ENCODE results near the gene MLXIP.
"Not testable (repeated sequence)": the region's sequence is repeated elsewhere in the genome, so short reads cannot be mapped to it uniquely, and the experiment has no call there.

Gene MLXIP

DNA sequence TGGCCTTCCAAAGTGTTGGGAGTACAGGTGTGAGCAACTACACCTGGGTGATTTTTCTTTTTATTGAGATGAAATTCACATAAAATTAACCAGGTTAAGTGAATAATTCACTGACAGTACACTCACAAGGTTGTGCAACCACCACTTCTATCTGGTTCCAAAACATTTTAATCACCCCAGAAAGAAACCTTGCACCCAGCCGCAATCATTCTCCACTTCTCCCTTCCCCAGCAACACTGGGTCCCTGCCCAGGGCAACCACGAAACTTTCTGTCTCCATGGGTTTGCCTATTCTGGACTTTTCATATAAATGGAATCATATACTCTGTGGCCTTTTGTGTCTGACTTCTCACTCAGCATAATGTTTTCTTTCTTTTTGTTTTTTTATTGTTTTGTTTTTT, 26.3 kb upstream of the MLXIP start:
- DNase-seq (ENCODE audit: low spot score), result no peak

DNA sequence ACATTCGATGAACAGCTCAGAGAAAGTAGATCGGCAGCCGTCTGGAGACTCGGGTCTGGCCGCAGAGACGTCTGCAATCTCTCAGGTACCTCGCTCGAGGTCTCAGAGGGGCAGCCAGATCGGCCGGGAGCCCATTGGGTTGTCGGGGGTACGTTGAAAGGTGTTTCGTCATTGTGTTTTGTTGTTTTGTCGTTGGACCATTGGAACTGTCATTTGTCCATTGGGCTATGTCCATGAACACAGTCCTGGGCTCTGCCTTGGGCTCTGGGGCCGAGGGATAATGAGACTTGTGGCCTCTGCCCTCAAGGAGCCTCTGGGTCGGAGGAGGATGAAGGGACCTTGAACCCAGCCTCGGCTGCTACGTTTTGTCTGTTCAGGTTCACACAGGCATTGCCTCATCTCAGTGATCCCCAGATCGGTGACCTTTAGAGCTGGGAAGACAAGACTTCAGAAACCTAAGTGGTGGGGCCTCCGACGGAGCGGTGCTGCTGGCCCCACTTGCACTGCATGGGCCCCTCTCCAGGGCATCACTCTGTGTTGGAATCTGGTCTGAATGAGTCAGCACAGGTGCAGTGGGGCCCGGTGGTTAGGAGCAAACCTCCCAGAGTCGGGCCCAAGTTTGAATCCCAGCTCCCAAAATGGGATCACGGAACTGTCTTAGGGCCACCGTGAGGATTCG, 23.6 kb upstream of the MLXIP start:
- no peak for DNase-seq (ENCODE audit: low spot score)

DNA sequence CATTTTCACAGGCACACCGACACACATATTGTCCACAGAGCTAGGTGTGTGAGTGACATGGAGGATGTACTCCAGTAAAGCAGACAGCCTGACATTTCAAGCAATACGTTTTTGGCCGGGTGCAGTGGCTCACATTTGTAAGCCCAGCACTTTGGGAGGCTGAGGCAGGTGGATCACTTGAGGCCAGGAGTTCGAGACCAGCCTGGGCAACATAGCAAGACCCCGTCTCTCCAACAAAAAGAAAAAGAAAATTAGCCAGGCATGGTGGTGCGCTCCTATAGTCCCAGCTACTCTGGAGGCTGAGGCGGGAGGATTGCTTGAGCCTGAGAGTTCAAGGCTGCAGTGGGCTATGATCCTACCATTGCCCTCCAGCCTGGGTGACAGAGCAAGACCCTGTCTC, 22.1 kb upstream of the MLXIP start:
- DNase-seq (ENCODE audit: low spot score), result not testable (repeated sequence)

DNA sequence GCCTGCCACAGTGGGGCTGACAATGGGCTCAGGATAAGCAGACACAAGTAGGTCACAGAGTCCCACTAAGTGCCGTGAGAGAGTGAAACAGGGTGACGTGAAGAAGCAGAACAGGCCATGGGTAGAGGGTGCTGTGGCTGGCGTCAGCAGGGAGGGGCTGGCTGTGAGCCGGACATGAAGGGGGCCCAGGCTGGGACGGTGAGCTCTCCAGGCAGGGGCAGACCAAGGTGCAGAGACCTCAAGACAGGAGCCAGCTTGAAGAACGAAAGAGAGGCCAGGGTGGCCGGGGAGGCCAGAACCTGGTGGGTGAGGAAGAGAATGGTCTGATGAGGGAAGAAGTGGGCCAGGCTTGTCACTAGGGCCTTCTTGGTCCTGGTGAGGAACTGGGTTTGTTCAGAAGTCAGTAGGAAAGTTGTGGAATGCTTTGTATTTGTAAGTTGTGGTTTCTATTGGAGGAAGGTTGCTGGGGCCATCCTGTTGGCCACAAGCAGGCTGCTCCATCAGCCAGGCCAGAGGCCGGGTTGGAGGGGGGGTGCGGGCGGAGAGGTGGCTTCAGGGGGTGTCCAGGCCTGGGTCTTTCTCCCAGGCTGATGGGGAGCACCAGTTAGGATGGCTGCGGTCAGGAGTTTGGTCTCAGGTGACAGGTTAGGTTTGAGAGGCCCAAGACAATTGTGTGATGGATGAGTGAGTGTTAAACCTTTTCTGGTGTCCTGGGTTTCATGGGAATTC, 21.4 kb upstream of the MLXIP start:
- DNase-seq (ENCODE audit: low spot score), result no peak

DNA sequence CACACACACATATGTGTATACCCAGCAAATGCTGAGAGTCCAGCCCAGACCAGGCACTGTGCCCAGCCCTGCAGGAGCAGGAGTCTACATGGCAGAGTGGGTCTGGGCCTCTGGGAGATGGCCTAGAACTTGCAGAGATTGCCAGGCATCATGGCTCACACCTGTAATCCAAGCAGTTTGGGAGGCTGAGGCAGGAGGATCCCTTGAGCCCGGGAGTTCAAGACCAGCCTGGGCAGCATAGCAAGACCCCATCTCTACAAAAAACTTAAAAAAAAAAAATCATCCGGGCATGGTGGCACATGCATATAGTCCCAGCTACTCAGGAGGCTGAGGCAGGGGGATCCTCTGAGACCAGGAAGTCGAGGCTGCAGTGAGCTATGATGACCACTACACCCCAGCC, 20.8 kb upstream of the MLXIP start:
- DNase-seq (ENCODE audit: low spot score), result no peak

GRCh38 chr12:122058549-122059149, 19.9 kb upstream of the MLXIP start:
- no peak for DNase-seq (ENCODE audit: low spot score)

GRCh38 chr12:122059203-122059960, 19.2 kb upstream of the MLXIP start:
- no peak for DNase-seq (ENCODE audit: low spot score)

DNA sequence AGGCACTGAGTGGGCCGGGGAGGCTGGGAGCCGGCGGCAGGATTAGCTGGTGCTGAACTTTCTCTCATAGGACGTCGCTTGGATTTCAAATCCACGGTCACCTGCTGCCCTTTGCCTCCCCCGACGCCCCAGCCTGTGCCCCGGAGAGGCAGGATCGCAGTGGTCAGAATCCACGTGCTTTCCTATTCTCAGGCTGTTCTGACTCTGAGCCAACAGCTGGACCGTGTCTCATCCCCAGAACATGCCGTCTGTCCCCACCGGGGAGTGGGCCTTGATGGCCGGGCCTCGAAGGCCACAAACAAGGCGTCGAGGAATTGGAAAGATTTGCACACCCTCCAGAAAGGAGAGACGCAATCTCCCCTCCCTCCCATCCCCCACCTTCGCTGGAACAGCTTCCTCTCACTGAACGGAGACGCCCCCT, 18.5 kb upstream of the MLXIP start:
- DNase-seq (ENCODE audit: low spot score), result no peak

- no peak for DNase-seq (ENCODE audit: low spot score)
Observed at GRCh38 chr12:122061253-122061652, 17.3 kb upstream of the MLXIP start.

- no peak for DNase-seq (ENCODE audit: low spot score)
Observed at GRCh38 chr12:122062832-122063693, 15.5 kb upstream of the MLXIP start.

DNA sequence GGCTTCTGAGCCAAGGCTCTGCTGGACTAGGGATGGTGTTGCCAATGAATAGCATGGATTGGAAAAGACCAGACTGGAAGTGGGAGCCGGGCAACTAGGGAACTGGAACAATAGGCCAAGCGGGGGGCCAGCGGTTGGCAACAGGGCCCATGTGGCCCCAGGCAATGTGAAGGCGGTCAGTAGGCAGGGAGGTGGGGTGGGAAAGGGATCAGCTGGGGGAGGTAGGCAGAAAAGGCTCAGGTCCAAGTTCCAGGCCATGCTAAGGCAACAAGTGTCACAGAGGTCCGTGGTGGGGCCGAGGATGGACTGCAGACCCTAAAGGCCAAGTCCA, 14.9 kb upstream of the MLXIP start:
- DNase-seq (ENCODE audit: low spot score), result no peak

GRCh38 chr12:122064025-122064777, 14.4 kb upstream of the MLXIP start:
- peak; percentile 94 for DNase-seq (ENCODE audit: low spot score)

GRCh38 chr12:122064780-122065588, 13.6 kb upstream of the MLXIP start:
- DNase-seq (ENCODE audit: low spot score), result no peak

DNA sequence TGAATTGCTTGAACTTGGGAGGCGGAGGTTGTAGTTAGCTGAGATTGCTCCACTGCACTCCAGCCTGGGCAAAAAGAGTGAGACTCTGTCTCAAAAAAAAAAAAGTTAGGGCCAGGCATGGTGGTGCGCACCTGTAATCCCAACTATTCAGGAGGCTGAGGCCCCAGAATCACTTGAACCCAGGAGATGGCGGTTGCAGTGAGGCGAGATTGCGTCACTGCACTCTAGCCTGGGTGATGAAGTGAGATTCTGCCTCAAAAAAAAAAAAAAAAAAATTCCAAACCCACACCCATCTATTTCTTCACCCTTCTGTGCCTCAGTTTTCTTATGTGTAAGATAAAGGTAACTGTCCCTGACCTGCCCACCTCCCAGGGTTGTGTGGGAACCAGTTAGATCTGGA, 11.0 kb upstream of the MLXIP start:
- DNase-seq (ENCODE audit: low spot score), result no peak

DNA sequence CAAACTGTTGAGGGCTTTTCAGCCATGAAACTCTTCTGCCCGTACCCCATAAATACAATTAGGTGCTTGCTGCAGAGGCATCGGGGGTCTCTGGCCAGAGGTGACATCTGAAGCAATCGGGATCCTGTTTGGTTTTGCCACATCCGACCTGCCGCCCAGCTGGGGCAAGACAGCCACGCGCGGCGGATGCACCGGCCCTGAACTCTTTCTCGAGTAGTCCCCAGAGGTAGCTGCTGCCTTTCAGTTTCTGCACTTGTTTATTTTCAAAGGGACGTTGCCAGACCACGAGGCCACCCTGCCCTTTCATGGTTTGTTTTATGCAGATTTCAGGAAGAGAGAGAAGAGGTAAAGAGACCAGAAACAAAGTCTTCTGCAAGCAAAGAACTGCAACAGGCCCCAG, 10.6 kb upstream of the MLXIP start:
- DNase-seq (ENCODE audit: low spot score), result peak; percentile 86

DNA sequence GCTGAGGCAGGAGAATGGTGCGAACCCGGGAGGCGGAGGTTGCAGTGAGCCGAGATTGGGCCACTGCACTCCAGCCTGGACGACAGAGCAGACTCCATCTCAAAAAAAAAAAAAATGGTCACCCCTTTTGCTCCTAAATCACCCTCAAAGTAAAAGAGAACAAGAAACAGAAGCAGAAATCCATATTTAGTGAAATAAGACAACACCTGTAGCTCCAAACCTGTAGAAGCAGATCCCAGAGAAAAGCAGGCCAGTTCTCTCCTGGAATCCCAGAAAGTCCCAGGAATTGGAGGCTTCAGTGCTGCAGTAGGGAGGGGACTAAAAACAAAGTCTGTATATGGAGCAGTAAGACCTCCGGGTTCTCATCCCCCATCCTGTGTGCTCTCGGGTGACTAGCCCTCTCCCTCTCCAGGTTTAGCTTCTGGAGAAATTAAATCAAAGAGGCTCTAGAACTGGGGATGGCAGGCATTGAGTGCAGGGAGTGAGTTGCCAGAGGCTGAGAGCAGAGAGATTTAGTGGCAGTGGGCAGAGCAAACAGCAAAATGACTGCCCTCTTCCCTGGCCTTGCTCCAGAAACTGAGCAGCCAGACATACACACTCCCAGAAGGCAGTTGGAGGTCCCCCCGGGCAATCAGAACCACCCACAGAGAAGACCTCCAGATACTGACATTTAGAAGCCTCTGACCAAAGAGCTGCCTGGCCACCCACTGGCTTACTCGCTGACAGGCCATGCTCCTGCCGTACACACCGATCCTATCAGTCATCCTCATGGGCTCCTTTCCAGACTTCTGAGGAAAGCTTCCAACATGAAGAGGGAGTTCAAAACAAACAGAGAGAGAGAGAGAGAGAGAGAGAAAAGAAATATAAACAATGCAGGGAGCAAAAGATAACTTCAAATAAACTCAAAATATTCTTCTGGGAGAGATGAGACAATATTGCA, 6.3 kb upstream of the MLXIP start:
- DNase-seq (ENCODE audit: low spot score), result no peak

DNA sequence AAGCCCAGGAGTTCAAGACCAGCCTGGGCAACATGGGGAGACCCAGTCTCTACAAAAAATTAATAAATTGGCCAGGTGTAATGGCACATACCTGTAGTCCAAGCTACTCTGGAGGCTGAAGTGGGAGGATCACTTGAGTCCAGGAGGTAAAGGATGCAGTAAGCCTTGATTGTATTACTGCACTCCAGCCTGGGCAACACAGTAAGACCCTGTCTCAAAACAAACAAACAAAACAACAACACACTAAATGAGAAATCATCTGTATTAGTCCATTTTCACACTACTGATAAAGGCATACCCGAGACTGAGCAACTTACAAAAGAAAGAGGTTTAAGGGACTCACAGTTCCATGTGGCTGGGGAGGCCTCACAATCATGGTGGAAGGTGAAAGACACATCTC, 4.7 kb upstream of the MLXIP start:
- DNase-seq (ENCODE audit: low spot score), result no peak

GRCh38 chr12:122076743-122077495, 1.6 kb upstream of the MLXIP start:
- DNase-seq (ENCODE audit: low spot score), result no peak
